ENCODE measurements around the gene ETS1. TPM values are rescaled to one million over a fixed set of nuclear protein-coding genes. Genes with fewer than 3 reads are reported as not detected.

The ETS1 gene
- total and polyA plus RNA-seq, 2 experiments from 2014 or later: 1.7 to 10.2 TPM

GRCh38 chr11:128496249-128496648 is 91.1 kb downstream of the ETS1 start:
- TF ChIP-seq CTCF (IDR thresholded peaks at IDR 0.05; ENCODE audit: low read depth, low read length): no peak
- Histone ChIP-seq H3K27me3 (peaks cover 4% of the 10 kb centered on the region), H3K4me1 (ENCODE audit: low read depth) (peaks cover 38% of the 10 kb centered on the region), H3K9me3 (ENCODE audit: low read depth) (no peaks in the 10 kb centered on the region), H3K4me3 (no peak overlapping the region), H3K27ac (no peak overlapping the region), H3K36me3 (no peaks in the 10 kb centered on the region)
- no peak for DNase-seq (ENCODE audit: low read depth in 1 of 2, low spot score in 1 of 2)

DNA sequence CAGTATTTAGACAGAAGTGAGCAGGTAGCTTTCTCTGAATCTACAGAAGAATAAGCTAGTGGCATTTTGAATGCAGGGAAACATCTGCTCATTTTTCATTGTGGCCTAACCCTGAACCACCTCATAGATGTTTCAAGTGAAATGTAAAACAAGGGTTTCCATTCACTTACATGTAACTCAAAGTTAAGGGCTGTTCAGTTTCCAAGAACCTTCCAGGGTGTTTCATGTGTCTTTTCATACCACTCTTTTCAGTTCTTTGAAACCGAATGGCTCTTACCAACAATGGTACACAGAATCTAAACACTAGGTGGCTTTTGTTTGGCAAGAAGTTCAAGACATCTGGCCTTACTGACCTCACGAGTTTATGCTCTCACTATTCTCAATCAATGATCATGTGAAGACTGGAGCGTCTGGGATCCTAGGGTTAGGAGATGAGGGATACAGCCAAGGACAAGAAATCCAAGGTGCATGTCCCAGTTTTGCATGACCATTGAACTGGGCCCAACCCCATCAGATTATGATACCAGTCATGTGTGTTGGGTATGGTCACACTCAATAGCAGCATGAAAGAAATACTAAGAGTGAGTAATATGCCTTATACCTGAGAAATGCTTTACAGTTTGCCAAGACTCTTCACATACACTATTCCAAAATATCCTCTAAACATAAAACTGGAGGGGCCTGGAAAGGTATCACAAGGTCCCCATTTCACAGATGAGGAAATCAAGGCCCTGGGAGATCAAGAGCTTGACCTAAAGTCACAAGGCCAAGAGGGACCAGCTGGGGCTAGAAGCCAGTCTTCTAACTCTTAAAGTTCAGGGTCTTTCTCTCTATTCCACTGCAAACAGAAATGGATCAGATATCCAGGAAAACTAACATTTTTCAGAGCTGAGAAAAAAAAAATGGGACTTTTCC is 92.7 kb downstream of the ETS1 start:
- Histone ChIP-seq H3K9me3 (ENCODE audit: low read depth) (no peaks in the 10 kb centered on the region), H3K27me3 (peaks cover under 1% of the 10 kb centered on the region), H3K36me3 (no peaks in the 10 kb centered on the region), H3K4me1 (ENCODE audit: low read depth) (peaks cover 43% of the 10 kb centered on the region), H3K27ac (no peak overlapping the region), H3K4me3 (no peak overlapping the region)
- no peak for DNase-seq (ENCODE audit: low read depth in 1 of 2, low spot score in 1 of 2)
- TF ChIP-seq CTCF (IDR thresholded peaks at IDR 0.05; ENCODE audit: low read depth, low read length): no peak

DNA sequence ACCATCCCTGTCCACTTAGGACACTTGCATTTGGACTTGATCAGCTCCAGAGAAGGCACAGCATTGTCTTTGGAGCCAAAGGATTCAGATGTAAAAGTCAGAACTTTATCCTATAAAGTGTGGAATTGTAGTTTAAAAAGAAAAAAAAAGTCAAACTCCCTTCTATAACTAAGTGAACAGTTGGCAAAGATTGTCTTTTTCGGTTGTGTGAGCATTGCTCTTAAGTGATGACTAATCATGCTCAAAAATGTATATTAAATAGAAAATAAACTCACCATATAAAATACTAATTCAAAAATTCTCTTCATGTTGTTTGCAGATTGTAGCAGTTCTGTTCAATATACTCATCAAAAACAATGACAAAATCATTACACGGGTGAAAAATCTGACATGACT is 93.8 kb downstream of the ETS1 start:
- Histone ChIP-seq H3K4me1 (ENCODE audit: low read depth) (peaks cover 51% of the 10 kb centered on the region), H3K9me3 (ENCODE audit: low read depth) (no peaks in the 10 kb centered on the region), H3K27ac (no peak overlapping the region), H3K27me3 (no peaks in the 10 kb centered on the region), H3K4me3 (no peak overlapping the region), H3K36me3 (no peaks in the 10 kb centered on the region)
- no peak for DNase-seq (ENCODE audit: low read depth in 1 of 2, low spot score in 1 of 2)
- no peak for TF ChIP-seq CTCF (IDR thresholded peaks at IDR 0.05; ENCODE audit: low read depth, low read length)

DNA sequence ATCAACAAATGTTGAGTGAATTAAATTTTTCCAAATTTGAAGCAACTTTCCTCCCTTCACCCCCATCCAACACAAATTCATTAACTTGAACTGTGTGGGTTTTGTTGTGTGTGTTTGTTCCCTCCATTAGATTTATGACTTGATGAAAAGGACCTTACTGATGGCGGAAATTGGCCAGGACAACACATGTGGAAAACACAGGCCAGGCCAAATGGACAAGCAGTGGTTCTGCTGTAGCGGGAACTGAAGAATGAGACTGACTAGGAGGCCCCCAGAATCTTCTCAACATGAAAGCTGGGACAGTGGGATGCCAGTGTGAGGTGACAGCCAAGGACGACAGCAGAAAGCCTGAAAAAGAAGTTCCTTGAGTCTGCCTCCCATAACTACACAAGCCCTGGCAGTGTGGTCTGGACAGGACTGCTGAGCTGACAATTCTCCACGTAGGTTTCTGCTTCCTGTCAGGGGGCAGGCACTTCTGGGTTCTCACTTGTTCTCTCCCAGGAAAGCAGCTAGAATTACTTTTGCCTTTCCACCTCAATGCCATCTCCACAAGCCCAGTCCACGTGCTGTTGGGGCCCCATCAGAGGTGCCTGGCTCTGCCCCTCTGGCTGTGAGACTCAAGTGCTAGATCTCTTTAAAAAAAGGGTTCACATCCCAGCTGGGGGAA is 94.3 kb downstream of the ETS1 start:
- Histone ChIP-seq H3K4me1 (ENCODE audit: low read depth) (peaks cover 56% of the 10 kb centered on the region), H3K9me3 (ENCODE audit: low read depth) (no peaks in the 10 kb centered on the region), H3K27ac (no peak overlapping the region), H3K4me3 (no peak overlapping the region), H3K27me3 (no peaks in the 10 kb centered on the region), H3K36me3 (no peaks in the 10 kb centered on the region)
- TF ChIP-seq CTCF (IDR thresholded peaks at IDR 0.05; ENCODE audit: low read depth, low read length): no peak
- DNase-seq (ENCODE audit: low read depth in 1 of 2, low spot score in 1 of 2): peak in 1 of 2 donors; percentile 28

DNA sequence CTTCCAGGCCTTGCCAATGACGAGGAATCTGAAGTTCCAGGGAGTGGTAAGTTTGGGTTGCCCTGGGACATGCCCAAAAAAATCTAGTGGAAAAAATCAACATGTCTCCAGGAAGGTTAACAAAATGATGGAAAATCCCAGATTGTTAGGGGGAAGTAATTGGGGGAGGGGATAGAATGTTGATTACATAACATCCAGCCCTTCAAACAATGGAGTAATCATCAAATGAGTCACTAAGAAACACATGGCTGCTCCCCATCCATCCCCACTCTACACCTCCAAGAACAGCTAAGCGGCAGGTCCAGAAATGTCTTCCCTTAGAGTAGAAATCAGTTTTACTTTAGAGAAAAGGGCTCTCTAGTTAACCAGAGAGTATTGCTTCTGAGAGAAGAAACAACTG is 94.9 kb downstream of the ETS1 start:
- TF ChIP-seq CTCF (IDR thresholded peaks at IDR 0.05; ENCODE audit: low read depth, low read length): no peak
- no peak overlapping the region for H3K27ac ChIP-seq

More for the DNA sequence above, 94.9 kb downstream of the ETS1 start:
- Histone ChIP-seq H3K27me3 (no peaks in the 10 kb centered on the region), H3K4me3 (no peak overlapping the region), H3K9me3 (ENCODE audit: low read depth) (no peaks in the 10 kb centered on the region), H3K36me3 (no peaks in the 10 kb centered on the region), H3K4me1 (ENCODE audit: low read depth) (peaks cover 59% of the 10 kb centered on the region)
- peak in 1 of 2 donors; percentile 71 for DNase-seq (ENCODE audit: low read depth in 1 of 2, low spot score in 1 of 2)
